ENCODE data around the gene PEX7.
"Not testable (repeated sequence)": the region's sequence is repeated elsewhere in the genome, so short reads cannot be mapped to it uniquely, and the experiment has no call there.

Gene PEX7

GRCh38 chr6:136790411-136791295, 31.7 kb upstream of the PEX7 start:
- DNase-seq (ENCODE audit: low spot score): no peak

- DNase-seq (ENCODE audit: low spot score): peak; percentile 36
Measured at GRCh38 chr6:136791296-136792094, 30.9 kb upstream of the PEX7 start.

- no peak for DNase-seq (ENCODE audit: low spot score)
Measured at GRCh38 chr6:136792095-136792409, 30.3 kb upstream of the PEX7 start.

- peak; percentile 84 for DNase-seq (ENCODE audit: low spot score)
Measured at GRCh38 chr6:136792410-136793262, 29.8 kb upstream of the PEX7 start, which contains the start of gene MAP3K5. Gene MAP3K5, minus strand, starts transcription at chr6:136792477. Its CDS starts 320 bp downstream, at chr6:136792157.

- no peak for DNase-seq (ENCODE audit: low spot score)
Measured at GRCh38 chr6:136793363-136793762, 29.0 kb upstream of the PEX7 start.

GRCh38 chr6:136795386-136795785, 27.0 kb upstream of the PEX7 start:
- no peak for DNase-seq (ENCODE audit: low spot score)

- DNase-seq (ENCODE audit: low spot score): no peak
Measured at GRCh38 chr6:136795996-136796395, 26.4 kb upstream of the PEX7 start.

GRCh38 chr6:136798044-136798443, 24.3 kb upstream of the PEX7 start:
- DNase-seq (ENCODE audit: low spot score): no peak

- DNase-seq (ENCODE audit: low spot score): no peak
Measured at GRCh38 chr6:136801581-136801980, 20.8 kb upstream of the PEX7 start.

- no peak for DNase-seq (ENCODE audit: low spot score)
Measured at GRCh38 chr6:136803608-136804007, 18.8 kb upstream of the PEX7 start.

- no peak for DNase-seq (ENCODE audit: low spot score)
Measured at GRCh38 chr6:136809091-136809860, 13.1 kb upstream of the PEX7 start.

- DNase-seq (ENCODE audit: low spot score): no peak
Measured at GRCh38 chr6:136811272-136811671, 11.1 kb upstream of the PEX7 start.

GRCh38 chr6:136812174-136812573, 10.2 kb upstream of the PEX7 start:
- no peak for DNase-seq (ENCODE audit: low spot score)

- DNase-seq (ENCODE audit: low spot score): not testable (repeated sequence)
Measured at GRCh38 chr6:136815608-136816007, 6.8 kb upstream of the PEX7 start.

- no peak for DNase-seq (ENCODE audit: low spot score)
Measured at GRCh38 chr6:136816656-136817055, 5.7 kb upstream of the PEX7 start.

- DNase-seq (ENCODE audit: low spot score): no peak
Measured at GRCh38 chr6:136820561-136820960, 1.8 kb upstream of the PEX7 start.

- peak; percentile 37 for DNase-seq (ENCODE audit: low spot score)
Measured at GRCh38 chr6:136822046-136822375, 381 bp upstream of the PEX7 start.

- no peak for DNase-seq (ENCODE audit: low spot score)
Measured at GRCh38 chr6:136823128-136823660, 802 bp downstream of the PEX7 start.

- no peak for DNase-seq (ENCODE audit: low spot score)
Measured at GRCh38 chr6:136826216-136826615, 3.8 kb downstream of the PEX7 start.

- no peak for DNase-seq (ENCODE audit: low spot score)
Measured at GRCh38 chr6:136831873-136832562, 9.6 kb downstream of the PEX7 start.
